K562 (cell line): ENCODE results near the gene FCER2. TPM values are rescaled to one million over a fixed set of nuclear protein-coding genes. Genes with fewer than 3 reads are reported as not detected.
A peak's percentile ranks its signal among the peaks of the same experiment; 100 is the strongest.

Experiments used
- BRCA1 ChIP-seq, 2 experiments: fragments of 450-650 bp in 1 of 2; sonication (generic) in 1 of 2; formaldehyde crosslinking in 1 of 2; IDR thresholded peaks; 2 replicates each; pipeline versions ENCODE4 v1.5.0 to v1.6.1; 2017 to 2020; ENCODE audit warnings: mild to moderate bottlenecking in 1 of 2, missing genetic modification reagents in 1 of 2
- HCFC1 ChIP-seq: IDR thresholded peaks from 2 replicates; pipeline ENCODE4 v1.6.1; 2012; ENCODE audit warnings: low read depth, low read length, improper control_type of control experiment
- NR2F6 ChIP-seq: fragments of 450-650 bp; formaldehyde crosslinking; IDR thresholded peaks from 2 replicates; pipeline ENCODE4 v1.4.0; 2020; ENCODE audit warnings: mild to moderate bottlenecking
- NR4A1 ChIP-seq, 2 experiments: fragments of 250-450 bp in 1 of 2; fragments of 450-650 bp in 1 of 2; sonication (Bioruptor Pico) in 1 of 2; IDR thresholded peaks; 2 replicates each; pipeline versions ENCODE4 v1.4.0 to v1.6.1; 2016 to 2020; ENCODE audit warnings: mild to moderate bottlenecking in 2 of 2, missing compliant biosample characterization in 1 of 2, missing genetic modification characterization in 1 of 2, moderate library complexity in 1 of 2
- PHB2 ChIP-seq: fragments of 450-650 bp; IDR thresholded peaks from 2 replicates; pipeline ENCODE4 v1.6.1; 2017; ENCODE audit warnings: low read depth
- POLR3G ChIP-seq: IDR thresholded peaks from 2 replicates; pipeline ENCODE4 v1.6.1; 2011; ENCODE audit not compliant: insufficient read length, insufficient replicate concordance; ENCODE audit errors: extremely low read depth
- RAD51 ChIP-seq: fragments of 450-650 bp; IDR thresholded peaks from 2 replicates; pipeline ENCODE4 v1.7.1; 2016; ENCODE audit warnings: low read depth, mild to moderate bottlenecking, borderline replicate concordance
- SMAD4 ChIP-seq: fragments of 250-450 bp; sonication (Bioruptor Pico); conservative IDR thresholded peaks from 2 replicates; pipeline ENCODE4 v1.8.0; 2021; ENCODE audit warnings: inconsistent platforms, mild to moderate bottlenecking, moderate library complexity
- TCF7L2 ChIP-seq: fragments of 150-350 bp; IDR thresholded peaks from 2 replicates; pipeline ENCODE4 v1.6.1; 2016; ENCODE audit warnings: low read depth, mild to moderate bottlenecking, low read length, moderate library complexity
- XRCC5 ChIP-seq: fragments of 200-400 bp; formaldehyde crosslinking; IDR thresholded peaks from 2 replicates; pipeline ENCODE4 v1.6.1; 2017; ENCODE audit warnings: low read depth, mild to moderate bottlenecking, low read length
- ZNF12 ChIP-seq: sonication (generic); formaldehyde crosslinking; IDR thresholded peaks from 2 replicates; pipeline ENCODE4 v1.4.0; 2020; ENCODE audit warnings: mild to moderate bottlenecking, missing genetic modification reagents
- ZNF282 ChIP-seq: sonication (generic); formaldehyde crosslinking; IDR thresholded peaks from 2 replicates; pipeline ENCODE4 v1.8.1; 2023; ENCODE audit warnings: missing genetic modification reagents
- ZNF583 ChIP-seq: fragments of 250-450 bp; sonication (Bioruptor Pico); IDR thresholded peaks from 2 replicates; pipeline ENCODE4 v1.4.0; 2020
- ZNF589 ChIP-seq: fragments of 200-800 bp; sonication (Bioruptor generic); IDR thresholded peaks from 2 replicates; pipeline ENCODE4 v1.6.1; 2016; ENCODE audit warnings: low read depth, missing genetic modification characterization, missing compliant biosample characterization
- ZNF717 ChIP-seq: fragments of 250-450 bp; sonication (Bioruptor Pico); IDR thresholded peaks from 2 replicates; pipeline ENCODE4 v1.5.0; 2021
- ZNF764 ChIP-seq: fragments of 250-450 bp; sonication (Bioruptor Pico); IDR thresholded peaks from 2 replicates; pipeline ENCODE4 v1.4.0; 2020; ENCODE audit warnings: low read depth, mild to moderate bottlenecking, moderate library complexity
- polyA plus RNA-seq, 8 experiments: library from polyadenylated mRNA; depleted of rRNA in 4 of 8; stranded (reverse) in 5 of 8; unstranded in 3 of 8; fragments of >200 nt; fragmentation: Nextera tagmentation in 2 of 8; fragmentation: Illumina TruSeq in 1 of 8; extraction: Ambion mirVana in 2 of 8; extraction: Trizol in 1 of 8; gene quantifications; 2 replicates each; pipeline versions ENCODE4 v1.2.1 to v1.2.3, GENCODE V29; 2011 to 2014; ENCODE audit warnings: inconsistent platforms in 1 of 8, missing spikeins in 1 of 8
- total RNA-seq, 7 experiments: library from RNA; depleted of rRNA in 6 of 7; stranded (reverse); fragments of >200 nt in 6 of 7; fragmentation: Illumina TruSeq in 2 of 7; extraction: Trizol in 2 of 7; gene quantifications; 2 replicates each; pipeline versions ENCODE4 v1.2.1 to v1.2.3, GENCODE V29; 2011 to 2021; ENCODE audit warnings: low replicate concordance in 1 of 7
- TF ChIP-seq, protein P1 (sequence below), 2 experiments: fragments of 450-650 bp in 1 of 2; sonication (generic) in 1 of 2; formaldehyde crosslinking in 1 of 2; IDR thresholded peaks; 2 replicates each; pipeline versions ENCODE4 v1.7.1 to v1.9.0; 2016 to 2022; ENCODE audit warnings: inconsistent platforms in 1 of 2, mild to moderate bottlenecking in 1 of 2, missing genetic modification reagents in 1 of 2
- TF ChIP-seq, protein P2 (sequence below): fragments of 450-650 bp; formaldehyde crosslinking; IDR thresholded peaks from 2 replicates; pipeline ENCODE4 v1.4.0; 2020; ENCODE audit warnings: mild to moderate bottlenecking, moderate library complexity

Gene FCER2
- total and polyA plus RNA-seq, 9 of the 15 experiments (the other 6 are each of a cell fraction or from before 2014, with no cell fraction given): 0.11 TPM; not detected in 8

GRCh38 chr19:7652061-7652641, 49.8 kb downstream of the FCER2 start (continued):
- TF ChIP-seq, protein P1, sequence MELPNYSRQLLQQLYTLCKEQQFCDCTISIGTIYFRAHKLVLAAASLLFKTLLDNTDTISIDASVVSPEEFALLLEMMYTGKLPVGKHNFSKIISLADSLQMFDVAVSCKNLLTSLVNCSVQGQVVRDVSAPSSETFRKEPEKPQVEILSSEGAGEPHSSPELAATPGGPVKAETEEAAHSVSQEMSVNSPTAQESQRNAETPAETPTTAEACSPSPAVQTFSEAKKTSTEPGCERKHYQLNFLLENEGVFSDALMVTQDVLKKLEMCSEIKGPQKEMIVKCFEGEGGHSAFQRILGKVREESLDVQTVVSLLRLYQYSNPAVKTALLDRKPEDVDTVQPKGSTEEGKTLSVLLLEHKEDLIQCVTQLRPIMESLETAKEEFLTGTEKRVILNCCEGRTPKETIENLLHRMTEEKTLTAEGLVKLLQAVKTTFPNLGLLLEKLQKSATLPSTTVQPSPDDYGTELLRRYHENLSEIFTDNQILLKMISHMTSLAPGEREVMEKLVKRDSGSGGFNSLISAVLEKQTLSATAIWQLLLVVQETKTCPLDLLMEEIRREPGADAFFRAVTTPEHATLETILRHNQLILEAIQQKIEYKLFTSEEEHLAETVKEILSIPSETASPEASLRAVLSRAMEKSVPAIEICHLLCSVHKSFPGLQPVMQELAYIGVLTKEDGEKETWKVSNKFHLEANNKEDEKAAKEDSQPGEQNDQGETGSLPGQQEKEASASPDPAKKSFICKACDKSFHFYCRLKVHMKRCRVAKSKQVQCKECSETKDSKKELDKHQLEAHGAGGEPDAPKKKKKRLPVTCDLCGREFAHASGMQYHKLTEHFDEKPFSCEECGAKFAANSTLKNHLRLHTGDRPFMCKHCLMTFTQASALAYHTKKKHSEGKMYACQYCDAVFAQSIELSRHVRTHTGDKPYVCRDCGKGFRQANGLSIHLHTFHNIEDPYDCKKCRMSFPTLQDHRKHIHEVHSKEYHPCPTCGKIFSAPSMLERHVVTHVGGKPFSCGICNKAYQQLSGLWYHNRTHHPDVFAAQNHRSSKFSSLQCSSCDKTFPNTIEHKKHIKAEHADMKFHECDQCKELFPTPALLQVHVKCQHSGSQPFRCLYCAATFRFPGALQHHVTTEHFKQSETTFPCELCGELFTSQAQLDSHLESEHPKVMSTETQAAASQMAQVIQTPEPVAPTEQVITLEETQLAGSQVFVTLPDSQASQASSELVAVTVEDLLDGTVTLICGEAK (IDR thresholded peaks at IDR 0.05): peak; percentile 52
- TF ChIP-seq, protein P1 (CRISPR knock-in tag; IDR thresholded peaks at IDR 0.05): no peak
- peak; percentile 93 for TF ChIP-seq XRCC5
- TF ChIP-seq POLR3G: no peak
- peak; percentile 97 for TF ChIP-seq TCF7L2
- no peak for TF ChIP-seq NR2F6 (CRISPR knock-in tag)
- TF ChIP-seq ZNF12 (CRISPR knock-in tag): peak; percentile 89; the same call in 1 of the 2 replicates
- TF ChIP-seq, protein P2, sequence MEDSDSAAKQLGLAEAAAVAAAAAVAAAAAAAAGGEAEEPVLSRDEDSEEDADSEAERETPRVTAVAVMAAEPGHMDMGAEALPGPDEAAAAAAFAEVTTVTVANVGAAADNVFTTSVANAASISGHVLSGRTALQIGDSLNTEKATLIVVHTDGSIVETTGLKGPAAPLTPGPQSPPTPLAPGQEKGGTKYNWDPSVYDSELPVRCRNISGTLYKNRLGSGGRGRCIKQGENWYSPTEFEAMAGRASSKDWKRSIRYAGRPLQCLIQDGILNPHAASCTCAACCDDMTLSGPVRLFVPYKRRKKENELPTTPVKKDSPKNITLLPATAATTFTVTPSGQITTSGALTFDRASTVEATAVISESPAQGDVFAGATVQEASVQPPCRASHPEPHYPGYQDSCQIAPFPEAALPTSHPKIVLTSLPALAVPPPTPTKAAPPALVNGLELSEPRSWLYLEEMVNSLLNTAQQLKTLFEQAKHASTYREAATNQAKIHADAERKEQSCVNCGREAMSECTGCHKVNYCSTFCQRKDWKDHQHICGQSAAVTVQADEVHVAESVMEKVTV: peak; percentile 44; the same call in 1 of the 2 replicates
- no peak for TF ChIP-seq ZNF583
- 0 out of 2 replicates have a peak, but pooled peaks have one; percentile 18 for TF ChIP-seq ZNF589
- no peak for TF ChIP-seq ZNF282 (CRISPR knock-in tag)
- TF ChIP-seq ZNF717: no peak
- TF ChIP-seq ZNF764 (CRISPR knock-in tag): no peak
- no peak for TF ChIP-seq RAD51
- TF ChIP-seq HCFC1: no peak
- no peak for TF ChIP-seq BRCA1 (IDR thresholded peaks at IDR 0.05)
- no peak for TF ChIP-seq BRCA1 (CRISPR knock-in tag; IDR thresholded peaks at IDR 0.05)
- no peak for TF ChIP-seq NR4A1 (CRISPR knock-in tag; IDR thresholded peaks at IDR 0.05)
- TF ChIP-seq NR4A1 (tag; IDR thresholded peaks at IDR 0.05): peak; percentile 62; the same call in 1 of the 2 replicates
- peak; percentile 99 for TF ChIP-seq SMAD4
- no peak for TF ChIP-seq PHB2
